ENCODE measurements around the gene COG8. TPM values are rescaled to one million over a fixed set of nuclear protein-coding genes. Genes with fewer than 3 reads are reported as not detected.

Gene COG8
- total RNA-seq, 1 donor from 2014 or later: 32.3 TPM

GRCh38 chr16:69351309-69352027 lies 12.1 kb upstream of the COG8 start, which contains the start of gene TMED6:
TMED6 (minus strand) TSS chr16:69351786; CDS start chr16:69351753, 33 bp downstream.
- Histone ChIP-seq H3K4me3 (no peak within 1 kb of the TSS), H3K27ac (no peak within 1 kb of the TSS), H3K9me3 (no peaks in the 10 kb centered on the region), H3K36me3 (peaks cover 45% of the 10 kb centered on the region), H3K27me3 (no peaks in the 10 kb centered on the region), H3K4me1 (no peaks in the 10 kb centered on the region)
- intact Hi-C loops (cut with DNase I): no loop called here
- ATAC-seq (peak; percentile 43), DNase-seq (no peak)
- no peak for TF ChIP-seq CTCF (IDR thresholded peaks at IDR 0.05)

- Histone ChIP-seq H3K4me3 (no peak overlapping the region), H3K36me3 (peaks cover 37% of the 10 kb centered on the region), H3K27ac (no peak overlapping the region), H3K9me3 (no peaks in the 10 kb centered on the region), H3K27me3 (no peaks in the 10 kb centered on the region), H3K4me1 (no peaks in the 10 kb centered on the region)
- DNase-seq (no peak), ATAC-seq (peak; percentile 49)
- TF ChIP-seq CTCF (IDR thresholded peaks at IDR 0.05): no peak
- intact Hi-C loops (cut with DNase I): no loop called here
Measured at GRCh38 chr16:69350536-69351133, 11.3 kb upstream of the COG8 start.

- Histone ChIP-seq H3K4me1 (no peaks in the 10 kb centered on the region), H3K4me3 (no peak overlapping the region), H3K27ac (no peak overlapping the region), H3K36me3 (peaks cover 26% of the 10 kb centered on the region), H3K27me3 (no peaks in the 10 kb centered on the region), H3K9me3 (no peaks in the 10 kb centered on the region)
- no peak for DNase-seq
- intact Hi-C loops (cut with DNase I): no loop called here
- ATAC-seq: no peak
- no peak for TF ChIP-seq CTCF (IDR thresholded peaks at IDR 0.05)
Measured at GRCh38 chr16:69349536-69349935, 10.2 kb upstream of the COG8 start.

- no peak overlapping the region for H3K4me3 ChIP-seq
- intact Hi-C loops (cut with DNase I): no loop called here
- H3K27me3 ChIP-seq: no peaks in the 10 kb centered on the region
- no peak overlapping the region for H3K27ac ChIP-seq
- no peak for DNase-seq
- no peaks in the 10 kb centered on the region for H3K4me1 ChIP-seq
- ATAC-seq: no peak
- H3K9me3 ChIP-seq: no peaks in the 10 kb centered on the region
- TF ChIP-seq CTCF (IDR thresholded peaks at IDR 0.05): no peak
- peaks cover 36% of the 10 kb centered on the region for H3K36me3 ChIP-seq
Measured at GRCh38 chr16:69348222-69348621, 8.9 kb upstream of the COG8 start.

GRCh38 chr16:69346683-69347082 lies 7.3 kb upstream of the COG8 start:
- intact Hi-C loops (cut with DNase I): no loop called here
- Histone ChIP-seq H3K27ac (no peak overlapping the region), H3K4me1 (no peaks in the 10 kb centered on the region), H3K9me3 (no peaks in the 10 kb centered on the region), H3K36me3 (peaks cover 42% of the 10 kb centered on the region), H3K4me3 (no peak overlapping the region), H3K27me3 (no peaks in the 10 kb centered on the region)
- no peak for TF ChIP-seq CTCF (IDR thresholded peaks at IDR 0.05)
- ATAC-seq: no peak
- DNase-seq: no peak
